ENCODE data around the gene PCNX1. TPM values are rescaled to one million over a fixed set of nuclear protein-coding genes. Genes with fewer than 3 reads are reported as not detected.

PCNX1 gene
- total RNA-seq, 4 donors from 2014 or later, result 47.1 to 73.6 (median 66.2) TPM

DNA sequence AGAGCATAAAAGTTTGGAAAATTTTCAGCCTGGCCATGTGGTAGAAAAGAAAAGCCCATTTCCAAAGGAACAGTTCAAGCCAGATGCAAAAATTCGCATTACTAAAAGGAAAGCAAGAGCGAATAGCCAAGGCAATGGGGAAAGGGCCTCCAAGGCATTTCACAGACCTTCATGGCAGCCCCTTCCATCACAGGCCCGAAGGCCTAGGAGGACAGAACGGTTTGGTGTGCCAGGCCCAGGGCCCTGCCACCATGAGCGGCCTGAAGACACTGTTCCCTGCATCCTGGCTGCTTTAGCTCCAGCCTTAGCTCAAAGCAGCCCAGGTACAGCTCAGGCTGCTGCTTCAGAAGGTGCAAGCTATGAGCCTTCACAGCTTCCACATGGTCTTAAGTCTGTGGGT, 243.5 kb downstream of the PCNX1 start:
- ATAC-seq, result no peak

DNA sequence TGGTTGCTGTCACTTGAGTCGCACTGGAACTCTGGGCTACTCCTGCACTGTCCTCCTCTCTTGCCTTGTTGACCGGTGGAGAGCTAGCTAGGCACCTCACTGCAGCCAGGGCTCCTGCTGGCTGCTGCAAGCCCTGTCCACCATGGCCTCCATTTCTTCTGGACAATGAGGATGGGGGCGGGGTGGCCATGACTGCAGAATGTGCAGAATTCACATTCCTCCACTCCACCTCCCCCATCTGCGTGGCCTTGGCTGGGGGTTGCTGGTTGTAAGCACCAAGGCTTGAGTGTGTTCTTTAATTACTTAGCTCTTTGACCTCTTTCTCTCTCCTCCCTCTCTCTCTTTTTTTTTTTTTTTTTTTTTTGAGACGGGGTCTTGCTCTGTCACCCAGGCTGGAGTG, 248.5 kb downstream of the PCNX1 start:
- Histone ChIP-seq H3K27me3 (no peaks in the 10 kb centered on the region), H3K27ac (no peak overlapping the region)

More for the DNA sequence above, 243.5 kb downstream of the PCNX1 start:
- no peaks in the 10 kb centered on the region for H3K27me3 ChIP-seq
- H3K4me3 ChIP-seq, result no peak overlapping the region
- H3K9me3 ChIP-seq, result peaks cover 0 to 28% (median 0%) of the 10 kb centered on the region in 3 donors
- no peak for TF ChIP-seq POLR2A (IDR thresholded peaks at IDR 0.05)
- no peak for TF ChIP-seq EP300 (IDR thresholded peaks at IDR 0.05)
- TF ChIP-seq CTCF (IDR thresholded peaks at IDR 0.05), result no peak
- no peak for TF ChIP-seq POLR2AphosphoS5 (IDR thresholded peaks at IDR 0.05)
- no peaks in the 10 kb centered on the region for H3K36me3 ChIP-seq
- H3K27ac ChIP-seq, result no peak overlapping the region
- no peaks in the 10 kb centered on the region for H3K4me1 ChIP-seq
- 30 to 73% methylated on average over 2 to 4 of the region's 5 CpGs for WGBS, 2 donors (ENCODE audit: low coverage in 1 of 2)

DNA sequence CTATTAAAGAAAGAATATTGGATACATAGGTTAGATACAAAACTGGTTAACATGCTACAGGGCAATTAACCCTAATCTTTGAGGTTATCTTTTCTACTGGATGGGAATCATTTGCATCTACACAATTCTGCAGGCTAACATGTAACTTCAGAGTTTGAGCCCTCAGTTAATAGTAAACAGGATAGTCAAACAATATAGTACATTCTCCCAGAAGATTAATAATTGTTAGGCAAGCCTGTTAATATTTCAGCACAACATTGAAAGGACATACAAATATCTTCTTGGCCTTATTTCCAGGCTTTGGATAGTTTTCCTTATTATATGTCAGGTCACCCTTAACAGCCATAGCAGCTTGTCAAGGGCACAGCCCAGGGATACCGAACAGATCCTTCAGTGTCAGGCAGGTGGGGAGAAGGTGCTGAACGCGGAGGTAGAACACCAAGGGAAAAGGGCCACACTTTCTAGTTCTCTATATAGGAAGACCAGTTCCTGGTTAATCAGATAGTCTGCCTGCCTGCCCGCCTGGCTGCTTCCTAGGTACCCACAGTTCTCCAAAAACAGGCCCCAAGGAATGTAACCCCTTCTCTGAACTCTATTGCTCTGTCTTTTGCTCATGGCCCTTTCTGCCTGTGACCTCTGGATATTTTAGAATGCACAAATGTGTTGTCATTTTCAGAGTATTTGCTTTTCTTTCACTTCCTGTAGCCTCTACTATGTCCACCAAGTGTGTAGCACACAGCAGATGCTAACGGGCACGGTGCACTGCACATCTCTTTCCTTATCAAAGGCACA, 256.0 kb downstream of the PCNX1 start:
- H3K27ac ChIP-seq, result no peak overlapping the region
- ATAC-seq, result no peak
- TF ChIP-seq POLR2A (IDR thresholded peaks at IDR 0.05) (no peak), CTCF (IDR thresholded peaks at IDR 0.05) (no peak), POLR2AphosphoS5 (IDR thresholded peaks at IDR 0.05) (no peak), EP300 (IDR thresholded peaks at IDR 0.05) (no peak)

More for the DNA sequence above, 248.5 kb downstream of the PCNX1 start:
- 80% methylated on average over 1 to 2 of the region's 5 CpGs for WGBS, 2 donors (ENCODE audit: low coverage in 1 of 2)
- no peaks in the 10 kb centered on the region for H3K36me3 ChIP-seq
- H3K4me3 ChIP-seq, result no peak overlapping the region
- no peaks in the 10 kb centered on the region for H3K4me1 ChIP-seq
- no peak for ATAC-seq
- H3K9me3 ChIP-seq, result peaks cover 0 to 14% (median 0%) of the 10 kb centered on the region in 3 donors
- TF ChIP-seq EP300 (IDR thresholded peaks at IDR 0.05) (no peak), POLR2A (IDR thresholded peaks at IDR 0.05) (no peak), CTCF (IDR thresholded peaks at IDR 0.05) (no peak), POLR2AphosphoS5 (IDR thresholded peaks at IDR 0.05) (no peak)

GRCh38 chr14:71163842-71164629, 256.8 kb downstream of the PCNX1 start:
- H3K27ac ChIP-seq, result no peak overlapping the region
- no peaks in the 10 kb centered on the region for H3K36me3 ChIP-seq
- no peak for ATAC-seq
- peaks cover 0 to 8% (median 0%) of the 10 kb centered on the region in 3 donors for H3K9me3 ChIP-seq
- peaks cover 0 to 5% (median 0%) of the 10 kb centered on the region in 3 donors for H3K4me1 ChIP-seq
- H3K27me3 ChIP-seq, result no peaks in the 10 kb centered on the region
- TF ChIP-seq POLR2A (IDR thresholded peaks at IDR 0.05) (no peak), CTCF (IDR thresholded peaks at IDR 0.05) (no peak), POLR2AphosphoS5 (IDR thresholded peaks at IDR 0.05) (no peak), EP300 (IDR thresholded peaks at IDR 0.05) (no peak)
- 66 to 71% methylated on average over 4 of the region's 10 CpGs for WGBS, 2 donors (ENCODE audit: low coverage in 1 of 2)
- no peak overlapping the region for H3K4me3 ChIP-seq

More for the DNA sequence above, 256.0 kb downstream of the PCNX1 start:
- WGBS, 2 donors (ENCODE audit: low coverage in 1 of 2), result 66 to 81% methylated on average over 4 of the region's 6 CpGs
- Histone ChIP-seq H3K4me1 (peaks cover 0 to 5% (median 0%) of the 10 kb centered on the region in 3 donors), H3K9me3 (peaks cover 0 to 8% (median 0%) of the 10 kb centered on the region in 3 donors), H3K36me3 (no peaks in the 10 kb centered on the region), H3K4me3 (no peak overlapping the region), H3K27me3 (no peaks in the 10 kb centered on the region)

Small RNAs within 50 kb of the gene (small RNA-seq; reads per million reads assigned to genes)
- gene AC005230.1 (0 reads per million in 4 donors), gene GTF3AP2 (0 reads per million in 4 donors)

Other genes with a start within 250 kb of the PCNX1 start
- gene MAP3K9, start 97.9 kb upstream of the PCNX1 start, total RNA-seq, result 1 to 10 TPM in 2 of 4 donors, under 1 TPM in 2; 0.62 to 2.4 (median 0.97) TPM